GM23338 (cell line): Measurements from ENCODE around the gene PTPRN2. TPM values are rescaled to one million over a fixed set of nuclear protein-coding genes. Genes with fewer than 3 reads are reported as not detected.

Source experiments
- ATAC-seq: fragments of 200-7000 bp; cut with Tn5 transposase; 3 replicates; pipeline ENCODE4 v1.9.1; 2020
- DNase-seq: peaks from one replicate; pipeline ENCODE4 v3.0.0-alpha.2; 2015; ENCODE audit warnings: low spot score
- H2AFZ ChIP-seq: fragments of 200-600 bp; sonication (generic); 2 replicates; pipeline ENCODE4 v1.8.0; 2016; ENCODE audit warnings: antibody characterized with exemption, mild to moderate bottlenecking, moderate library complexity
- H3F3A ChIP-seq: fragments of 200-600 bp; sonication (generic); replicated peaks from 2 replicates; pipeline ENCODE4 v1.8.0; 2017; ENCODE audit warnings: antibody characterized with exemption, mixed run types, low read depth
- H3K27ac ChIP-seq: fragments of 200-600 bp; sonication (generic); 2 replicates; pipeline ENCODE4 v1.6.1; 2016; ENCODE audit warnings: low read depth
- H3K27me3 ChIP-seq: fragments of 200-600 bp; sonication (generic); 2 replicates; pipeline ENCODE4 v1.8.0; 2016; ENCODE audit warnings: mild to moderate bottlenecking, mixed run types, moderate library complexity; ENCODE audit not compliant: insufficient read depth
- H3K36me3 ChIP-seq: fragments of 200-600 bp; sonication (generic); 2 replicates; pipeline ENCODE4 v1.8.0; 2016; ENCODE audit warnings: mild to moderate bottlenecking; ENCODE audit not compliant: insufficient read depth
- H3K4me1 ChIP-seq: fragments of 200-600 bp; sonication (generic); 2 replicates; pipeline ENCODE4 v1.8.0; 2016; ENCODE audit warnings: mild to moderate bottlenecking, moderate library complexity; ENCODE audit not compliant: insufficient read depth
- H3K4me2 ChIP-seq: fragments of 200-600 bp; sonication (generic); 2 replicates; pipeline ENCODE4 v1.7.1; 2017; ENCODE audit warnings: mixed run types
- H3K4me3 ChIP-seq: fragments of 200-600 bp; sonication (generic); 2 replicates; pipeline ENCODE4 v1.6.1; 2016; ENCODE audit warnings: mixed run types
- H3K79me2 ChIP-seq: fragments of 200-600 bp; sonication (generic); replicated peaks from 2 replicates; pipeline ENCODE4 v1.8.0; 2017; ENCODE audit warnings: mild to moderate bottlenecking; ENCODE audit not compliant: insufficient read depth
- H3K9me2 ChIP-seq: fragments of 200-600 bp; sonication (generic); 2 replicates; pipeline ENCODE4 v1.8.0; 2017; ENCODE audit not compliant: insufficient read depth
- H4K20me1 ChIP-seq: fragments of 200-600 bp; sonication (generic); replicated peaks from 2 replicates; pipeline ENCODE4 v1.8.0; 2017; ENCODE audit warnings: mild to moderate bottlenecking; ENCODE audit not compliant: insufficient read depth
- H3K27ac Mint-ChIP-seq: 2 replicates; pipeline ENCODE4 v1.8.0; 2020; ENCODE audit warnings: inconsistent platforms, mild to moderate bottlenecking, moderate library complexity, mixed read lengths
- H3K27me3 Mint-ChIP-seq: 3 replicates; pipeline ENCODE4 v1.8.0; 2022; ENCODE audit warnings: low read depth, mild to moderate bottlenecking, moderate library complexity, mixed read lengths, inconsistent platforms; ENCODE audit not compliant: insufficient read depth, poor library complexity
- H3K36me3 Mint-ChIP-seq: 3 replicates; pipeline ENCODE4 v1.8.0; 2021; ENCODE audit warnings: low read depth, mild to moderate bottlenecking, inconsistent platforms, moderate library complexity, mixed read lengths
- H3K4me1 Mint-ChIP-seq: 3 replicates; pipeline ENCODE4 v1.8.0; 2020; ENCODE audit warnings: mild to moderate bottlenecking, inconsistent platforms, mixed read lengths
- H3K4me3 Mint-ChIP-seq: 3 replicates; pipeline ENCODE4 v1.8.0; 2021; ENCODE audit warnings: moderate library complexity, mild to moderate bottlenecking, inconsistent platforms, mixed read lengths
- H3K9me3 Mint-ChIP-seq: 3 replicates; pipeline ENCODE4 v1.8.0; 2020; ENCODE audit warnings: moderate library complexity, mild to moderate bottlenecking, inconsistent platforms, mixed read lengths
- CTCF ChIP-seq, 2 experiments: fragments of 200-600 bp in 1 of 2; sonication (generic) in 1 of 2; conservative IDR thresholded peaks; 2 replicates each; pipeline versions ENCODE4 v1.5.1 to v1.6.1; 2016 to 2017; ENCODE audit warnings: antibody characterized with exemption in 2 of 2, low read depth in 2 of 2, mild to moderate bottlenecking in 2 of 2, moderate library complexity in 1 of 2
- REST ChIP-seq: IDR thresholded peaks from one replicate; pipeline ENCODE4 v1.6.1; 2018; ENCODE audit warnings: antibody characterized with exemption; ENCODE audit not compliant: unreplicated experiment
- ZNF462 ChIP-seq: fragments of 250-450 bp; sonication (Bioruptor Pico); IDR thresholded peaks from 2 replicates; pipeline ENCODE4 v1.5.0; 2020; ENCODE audit warnings: mild to moderate bottlenecking, moderate library complexity
- polyA plus RNA-seq: library from polyadenylated mRNA; unstranded; fragments of >200 nt; fragmentation: Nextera tagmentation; extraction: Ambion mirVana; gene quantifications from 2 replicates; pipeline ENCODE4 v1.2.1, GENCODE V29; 2016
- total RNA-seq: library from RNA; depleted of rRNA; stranded (reverse); fragments of >200 nt; shearing (Covaris generic); gene quantifications from 2 replicates; pipeline ENCODE4 v1.2.3, GENCODE V29; 2014

The PTPRN2 gene
- total and polyA plus RNA-seq, 2 experiments from 2014 or later, result 0.87 to 4.0 TPM

- Mint-ChIP-seq H3K4me1 (no peaks in the 10 kb centered on the region), H3K27me3 (peaks cover 5% of the 10 kb centered on the region), H3K9me3 (peaks cover 100% of the 10 kb centered on the region), H3K36me3 (peaks cover 42% of the 10 kb centered on the region), H3K27ac (no peak overlapping the region), H3K4me3 (no peak overlapping the region)
- H3K79me2 ChIP-seq, result no peaks in the 10 kb centered on the region
- H3F3A ChIP-seq, result no peaks in the 10 kb centered on the region
- H3K9me2 ChIP-seq, result no peaks in the 10 kb centered on the region
- no peak overlapping the region for H2AFZ ChIP-seq
- H3K27me3 ChIP-seq, result no peaks in the 10 kb centered on the region
- no peak for TF ChIP-seq ZNF462 (CRISPR knock-in tag)
- TF ChIP-seq REST, result no peak
- TF ChIP-seq CTCF (conservative IDR thresholded peaks at IDR 0.05; ENCODE audit: low read depth in 2 of 2), result no peak
- peaks cover 6% of the 10 kb centered on the region; the same call in 1 of the 2 replicates for H3K36me3 ChIP-seq
- no peaks in the 10 kb centered on the region for H4K20me1 ChIP-seq
- H3K27ac ChIP-seq, result no peak overlapping the region
- ATAC-seq (no peak), DNase-seq (no peak)
- H3K4me1 ChIP-seq, result no peaks in the 10 kb centered on the region
- no peak overlapping the region for H3K4me2 ChIP-seq
- H3K4me3 ChIP-seq, result no peak overlapping the region
Observed at GRCh38 chr7:158284617-158285382, 302.8 kb downstream of the PTPRN2 start.
